A549 (cell line): Measurements from ENCODE around the gene DCTN3.

ENCODE experiments used
- ATOH8 ChIP-seq: fragments of 250-450 bp; sonication (Bioruptor Pico); IDR thresholded peaks from 2 replicates; pipeline ENCODE4 v1.5.0; 2020; ENCODE audit warnings: low read depth, mild to moderate bottlenecking, moderate library complexity
- CBX2 ChIP-seq: fragments of 200-600 bp; sonication (generic); IDR thresholded peaks from 2 replicates; pipeline ENCODE4 v1.6.1; 2016; ENCODE audit warnings: low read depth, mild to moderate bottlenecking, borderline replicate concordance
- CHD4 ChIP-seq: fragments of 200-600 bp; sonication (generic); IDR thresholded peaks from 2 replicates; pipeline ENCODE4 v1.6.1; 2016; ENCODE audit warnings: antibody characterized with exemption, mild to moderate bottlenecking, borderline replicate concordance
- CTCF ChIP-seq: fragments of >200 bp; sonication (Bioruptor Twin); formaldehyde crosslinking; IDR thresholded peaks from 3 replicates; pipeline ENCODE4 v1.5.1; 2016
- EP300 ChIP-seq, 2 experiments: fragments of >200 bp; sonication (Bioruptor Twin); formaldehyde crosslinking; IDR thresholded peaks; 2 replicates in 1 of 2; 3 replicates in 1 of 2; pipeline ENCODE4 v1.6.1; 2016 to 2017
- JUN ChIP-seq, 2 experiments: fragments of >200 bp; sonication (Bioruptor Twin); formaldehyde crosslinking; IDR thresholded peaks; 2 replicates in 1 of 2; 3 replicates in 1 of 2; pipeline ENCODE4 v1.6.1; 2016 to 2017
- MAFK ChIP-seq: fragments of 450-650 bp; IDR thresholded peaks from 2 replicates; pipeline ENCODE4 v1.6.1; 2014; ENCODE audit not compliant: partially characterized antibody
- MAX ChIP-seq: IDR thresholded peaks from 2 replicates; pipeline ENCODE4 v1.6.1; 2012
- NFE2L2 ChIP-seq: fragments of 150-350 bp; conservative IDR thresholded peaks from 2 replicates; pipeline ENCODE4 v1.6.1; 2014; ENCODE audit warnings: low read length
- POLR2A ChIP-seq: IDR thresholded peaks from 2 replicates; pipeline ENCODE4 v1.6.1; 2012; ENCODE audit warnings: mild to moderate bottlenecking, low read length
- RAD21 ChIP-seq, 2 experiments: fragments of >200 bp in 1 of 2; sonication (Bioruptor Twin) in 1 of 2; formaldehyde crosslinking in 1 of 2; IDR thresholded peaks in 1 of 2; conservative IDR thresholded peaks in 1 of 2; 2 replicates in 1 of 2; 3 replicates in 1 of 2; pipeline ENCODE4 v1.6.1; 2012 to 2018; ENCODE audit warnings: inconsistent platforms in 1 of 2
- REST ChIP-seq: fragments of 200-600 bp; sonication (generic); IDR thresholded peaks from 2 replicates; pipeline ENCODE4 v1.6.1; 2016; ENCODE audit warnings: antibody characterized with exemption, mild to moderate bottlenecking, moderate library complexity

- TF ChIP-seq CHD4 (no peak), POLR2A (no peak), CBX2 (no peak), RAD21 (conservative IDR thresholded peaks at IDR 0.05 in 1 of 2, IDR thresholded peaks at IDR 0.05 in 1 of 2) (no peak), MAX (no peak), ATOH8 (CRISPR knock-in tag) (no peak), CTCF (no peak), MAFK (no peak), REST (no peak), JUN (IDR thresholded peaks at IDR 0.05) (no peak), EP300 (IDR thresholded peaks at IDR 0.05) (no peak), NFE2L2 (no peak)
Measured at GRCh38 chr9:34624475-34625185, 4.3 kb upstream of the DCTN3 start.
